NCI-H2107 (cell line): ENCODE data around the gene TM9SF1.

ENCODE experiments used
- DNase-seq: peaks from one replicate; lab custom pipeline; 2025; lab: John Stamatoyannopoulos, UW

TM9SF1 gene, protein sequence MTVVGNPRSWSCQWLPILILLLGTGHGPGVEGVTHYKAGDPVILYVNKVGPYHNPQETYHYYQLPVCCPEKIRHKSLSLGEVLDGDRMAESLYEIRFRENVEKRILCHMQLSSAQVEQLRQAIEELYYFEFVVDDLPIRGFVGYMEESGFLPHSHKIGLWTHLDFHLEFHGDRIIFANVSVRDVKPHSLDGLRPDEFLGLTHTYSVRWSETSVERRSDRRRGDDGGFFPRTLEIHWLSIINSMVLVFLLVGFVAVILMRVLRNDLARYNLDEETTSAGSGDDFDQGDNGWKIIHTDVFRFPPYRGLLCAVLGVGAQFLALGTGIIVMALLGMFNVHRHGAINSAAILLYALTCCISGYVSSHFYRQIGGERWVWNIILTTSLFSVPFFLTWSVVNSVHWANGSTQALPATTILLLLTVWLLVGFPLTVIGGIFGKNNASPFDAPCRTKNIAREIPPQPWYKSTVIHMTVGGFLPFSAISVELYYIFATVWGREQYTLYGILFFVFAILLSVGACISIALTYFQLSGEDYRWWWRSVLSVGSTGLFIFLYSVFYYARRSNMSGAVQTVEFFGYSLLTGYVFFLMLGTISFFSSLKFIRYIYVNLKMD

DNA sequence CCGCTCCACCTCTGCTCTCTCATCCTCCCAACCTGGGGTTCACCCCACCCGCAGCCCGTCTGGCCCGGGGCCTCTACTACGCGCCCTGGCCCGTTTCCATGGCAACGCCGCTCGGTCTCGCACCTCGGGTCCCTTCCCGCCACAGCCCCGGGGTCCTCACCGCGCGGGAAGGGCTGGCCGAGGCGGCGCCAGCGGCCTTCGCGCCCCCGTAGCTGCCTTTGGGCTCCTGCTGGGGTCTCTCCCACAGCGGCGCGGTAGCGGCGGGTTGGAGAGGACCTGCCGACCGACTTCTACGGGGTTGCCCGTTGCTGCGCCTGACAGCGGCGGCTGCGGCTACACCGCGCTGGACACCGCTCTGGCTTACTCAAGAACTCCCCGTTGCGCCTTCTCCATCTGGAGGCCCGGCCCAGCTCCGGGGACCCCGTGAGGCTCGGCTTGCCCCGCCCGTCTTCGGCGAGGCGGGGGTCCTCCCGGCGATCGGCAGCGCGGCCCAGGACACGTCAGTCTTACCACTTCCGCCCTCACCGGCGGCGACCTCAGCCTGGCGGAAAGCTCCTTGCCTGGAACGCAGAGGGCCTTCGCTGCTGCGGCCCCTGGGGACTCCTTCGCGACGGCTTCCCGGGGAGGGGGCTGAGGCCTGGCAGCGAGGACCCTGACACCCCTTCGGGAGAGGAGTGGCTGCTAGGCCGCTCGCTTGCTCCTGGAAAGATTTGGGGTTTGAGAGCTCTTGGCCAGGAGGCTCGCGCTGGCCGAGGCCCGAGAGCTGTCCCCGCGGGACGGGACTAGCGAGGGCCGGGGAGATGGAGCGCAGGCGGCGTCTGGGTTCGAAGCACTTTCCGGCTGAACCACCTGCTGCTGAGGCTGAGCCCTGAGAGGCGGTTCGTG is at the start of gene TM9SF1:
Gene TM9SF1, minus strand, starts transcription at position 256 of the 885 bp plus-strand sequence. CDS start 422 bp downstream, outside the sequence.
- DNase-seq: peak; percentile 88

- DNase-seq: no peak
Measured at GRCh38 chr14:24243336-24243836, 48.1 kb upstream of the TM9SF1 start.

DNA sequence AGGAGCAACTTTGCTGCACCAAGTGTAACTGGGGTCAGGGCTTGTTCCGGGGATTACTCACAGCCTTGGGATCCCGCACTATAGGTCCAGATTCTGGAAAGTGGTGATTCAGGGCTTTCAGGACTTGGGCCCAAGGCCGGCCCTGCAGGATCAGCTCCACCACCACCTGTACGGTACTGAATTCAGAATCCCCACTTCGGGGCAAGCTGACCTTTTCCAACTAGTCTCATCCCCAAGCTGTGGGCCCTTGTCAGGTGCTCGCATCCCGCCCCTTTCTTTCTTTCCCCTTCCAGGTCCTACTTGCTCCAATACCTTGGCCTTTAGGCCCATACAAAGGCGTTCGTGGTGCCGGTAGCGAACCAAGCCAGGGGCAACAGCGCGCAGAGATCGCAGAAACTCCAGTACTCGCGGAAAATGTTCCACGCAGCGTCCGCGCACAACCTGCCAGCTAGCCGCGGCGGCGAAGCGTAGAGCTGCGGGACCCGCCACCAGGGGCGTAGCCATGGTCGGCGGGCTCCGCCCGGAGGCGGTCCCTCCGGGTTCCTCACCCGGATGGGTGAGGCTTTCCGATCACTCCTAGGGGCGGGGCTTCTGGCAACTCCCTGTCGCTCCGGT is 46.7 kb upstream of the TM9SF1 start:
- DNase-seq: peak; percentile 89

DNA sequence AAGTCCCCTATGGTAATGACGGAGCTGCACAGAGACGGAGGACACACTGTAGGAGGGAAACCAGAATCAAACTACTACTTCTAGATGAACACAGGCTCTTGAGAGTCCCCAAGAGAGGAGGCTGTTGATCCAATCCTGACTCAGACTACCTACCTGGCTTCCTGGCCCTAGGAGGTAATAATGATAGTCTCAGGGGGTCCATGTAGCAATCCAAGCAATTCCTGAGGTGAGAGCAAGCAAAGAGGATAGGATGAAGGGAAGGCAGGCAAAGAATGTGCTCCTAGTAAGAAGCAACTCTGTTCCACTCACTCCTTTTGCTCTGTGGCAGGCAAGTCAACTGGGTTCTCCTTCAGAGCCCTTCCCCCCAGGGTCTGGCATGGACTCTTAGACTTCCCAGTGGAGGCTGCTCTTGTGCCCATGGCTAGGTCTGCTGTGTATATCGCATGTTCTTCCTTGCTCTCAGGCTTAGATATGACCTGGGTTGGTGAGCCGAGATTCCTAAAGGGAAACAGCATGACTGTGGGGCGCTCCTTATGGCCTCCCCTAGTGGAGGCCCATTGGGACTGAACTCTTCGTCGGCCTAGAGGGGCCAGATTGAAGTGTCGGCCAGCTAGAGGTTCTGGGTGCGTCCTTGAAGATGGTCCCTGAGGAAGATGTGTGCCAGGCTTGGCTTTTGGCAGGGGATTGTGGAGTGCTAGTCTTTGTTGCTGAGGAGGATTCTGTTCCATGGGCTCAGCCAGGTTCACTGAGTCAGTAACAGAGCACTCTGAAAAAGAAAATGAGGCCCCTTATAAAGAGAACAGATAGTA is 45.1 kb upstream of the TM9SF1 start:
- no peak for DNase-seq

GRCh38 chr14:24238527-24239037 is 43.3 kb upstream of the TM9SF1 start:
- no peak for DNase-seq

DNA sequence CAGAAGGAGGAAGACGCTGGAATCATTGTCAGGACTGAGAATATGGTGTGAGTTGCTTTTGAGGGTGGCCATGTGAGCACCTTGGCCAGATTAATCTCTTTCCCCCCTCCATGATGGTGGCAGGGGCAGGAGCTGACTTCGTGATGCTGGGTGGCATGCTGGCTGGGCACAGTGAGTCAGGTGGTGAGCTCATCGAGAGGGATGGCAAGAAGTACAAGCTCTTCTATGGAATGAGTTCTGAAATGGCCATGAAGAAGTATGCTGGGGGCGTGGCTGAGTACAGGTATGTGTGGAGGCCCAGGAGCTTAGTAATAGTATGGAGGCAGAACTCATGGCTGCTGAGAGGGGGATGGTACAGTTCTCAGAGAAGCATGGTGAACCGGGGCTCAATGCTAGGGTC is 42.9 kb upstream of the TM9SF1 start:
- DNase-seq: no peak

DNA sequence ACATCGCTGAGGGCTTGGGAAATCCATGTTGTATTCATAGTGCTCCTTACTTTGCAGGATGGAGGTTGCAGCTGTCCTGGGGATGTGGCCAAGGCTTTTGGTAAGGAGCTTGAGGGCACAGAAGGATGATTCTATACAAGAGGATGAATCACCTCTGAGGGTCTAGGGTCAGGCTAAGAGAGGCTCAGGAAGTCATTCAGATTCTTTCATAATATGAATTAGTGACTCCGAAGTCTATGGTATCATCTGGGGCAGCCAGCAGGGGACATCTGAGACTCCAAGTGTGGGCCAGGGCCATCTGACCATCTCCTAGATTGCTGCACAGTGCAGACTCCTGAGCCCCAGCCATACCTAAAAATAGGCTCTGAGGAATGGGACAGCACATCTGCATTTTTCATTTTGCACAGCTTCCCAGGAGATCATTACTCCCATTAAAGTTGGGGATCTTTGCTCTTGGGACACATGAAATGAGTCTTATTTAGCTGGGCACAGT is 42.3 kb upstream of the TM9SF1 start:
- DNase-seq: no peak

DNA sequence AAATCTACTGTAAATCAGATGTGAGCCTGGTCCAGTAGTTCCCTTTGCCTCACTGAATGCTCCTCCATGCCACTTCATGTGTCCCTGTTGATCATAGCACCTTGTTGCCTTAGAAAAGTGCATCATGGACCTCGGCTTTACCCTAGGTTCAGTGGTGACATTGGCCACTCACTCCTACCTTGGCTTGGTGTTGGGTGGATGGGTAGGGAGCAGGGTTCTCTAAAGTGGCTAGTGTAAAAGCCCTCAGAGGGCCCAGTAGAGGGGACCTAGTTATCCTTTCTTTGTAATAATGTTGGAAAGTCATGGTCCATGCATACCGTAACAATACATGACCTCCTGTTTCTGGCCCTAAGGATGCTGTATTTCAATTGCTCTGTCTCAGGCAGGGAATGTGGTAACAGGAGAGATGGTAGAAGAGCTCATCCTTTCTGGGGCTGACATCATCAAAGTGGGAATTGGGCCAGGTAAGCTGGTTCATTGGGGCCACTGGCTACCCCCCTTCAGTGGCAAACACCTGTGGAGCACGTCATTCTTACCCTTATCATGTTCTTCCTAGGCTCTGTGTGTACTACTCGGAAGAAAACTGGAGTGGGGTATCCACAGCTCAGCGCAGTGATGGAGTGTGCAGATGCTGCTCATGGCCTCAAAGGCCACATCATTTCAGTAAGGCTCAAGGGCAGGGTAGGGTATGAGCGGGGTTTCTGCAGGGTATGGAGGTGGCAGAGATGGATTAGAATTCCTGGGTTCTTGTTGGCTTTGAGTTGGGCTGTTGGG is 41.6 kb upstream of the TM9SF1 start:
- DNase-seq: no peak

DNA sequence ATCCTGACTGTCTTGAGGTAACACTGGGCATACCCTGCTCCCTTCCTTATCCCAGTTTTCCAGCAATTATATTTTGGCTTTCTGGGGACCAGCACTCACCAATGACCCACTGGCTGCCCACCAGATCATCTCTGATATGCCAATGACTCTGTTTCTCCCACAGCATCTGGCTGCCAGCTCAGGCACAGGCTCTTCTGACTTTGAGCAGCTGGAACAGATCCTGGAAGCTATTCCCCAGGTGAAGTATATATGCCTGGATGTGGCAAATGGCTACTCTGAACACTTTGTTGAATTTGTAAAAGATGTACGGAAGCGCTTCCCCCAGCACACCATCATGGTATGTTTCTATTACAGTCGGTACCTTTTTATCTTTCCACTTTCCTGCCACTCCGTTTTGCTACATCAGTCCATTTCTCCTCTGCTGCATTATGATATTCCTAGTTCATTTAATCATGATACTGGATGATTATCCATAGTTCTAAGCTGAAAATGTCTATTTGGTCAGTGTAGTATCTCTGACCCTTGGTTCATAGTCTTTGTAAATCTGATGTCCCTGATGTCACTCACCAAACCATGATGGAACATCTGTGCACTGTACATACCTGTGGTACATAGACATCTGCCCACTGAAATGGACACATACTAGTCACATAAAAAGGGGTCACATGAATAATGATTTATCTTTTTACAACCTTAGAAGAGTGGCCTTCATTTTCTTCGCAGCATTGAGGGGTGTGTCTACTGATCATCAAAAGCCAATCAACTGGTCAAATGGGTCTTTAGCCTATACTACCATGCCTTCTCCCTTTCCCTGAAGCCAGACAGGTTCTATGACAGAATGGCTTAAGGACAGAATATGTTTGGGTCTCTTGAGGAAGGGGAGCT is 40.8 kb upstream of the TM9SF1 start:
- DNase-seq: no peak

- no peak for DNase-seq
Measured at GRCh38 chr14:24234095-24235005, 39.1 kb upstream of the TM9SF1 start.

GRCh38 chr14:24233538-24233866 is 38.3 kb upstream of the TM9SF1 start:
- no peak for DNase-seq

- no peak for DNase-seq
Measured at GRCh38 chr14:24232645-24233537, 37.6 kb upstream of the TM9SF1 start, which contains the start of gene GMPR2. GMPR2 (plus strand) TSS chr14:24232929; CDS start chr14:24233254, 325 bp downstream.

DNA sequence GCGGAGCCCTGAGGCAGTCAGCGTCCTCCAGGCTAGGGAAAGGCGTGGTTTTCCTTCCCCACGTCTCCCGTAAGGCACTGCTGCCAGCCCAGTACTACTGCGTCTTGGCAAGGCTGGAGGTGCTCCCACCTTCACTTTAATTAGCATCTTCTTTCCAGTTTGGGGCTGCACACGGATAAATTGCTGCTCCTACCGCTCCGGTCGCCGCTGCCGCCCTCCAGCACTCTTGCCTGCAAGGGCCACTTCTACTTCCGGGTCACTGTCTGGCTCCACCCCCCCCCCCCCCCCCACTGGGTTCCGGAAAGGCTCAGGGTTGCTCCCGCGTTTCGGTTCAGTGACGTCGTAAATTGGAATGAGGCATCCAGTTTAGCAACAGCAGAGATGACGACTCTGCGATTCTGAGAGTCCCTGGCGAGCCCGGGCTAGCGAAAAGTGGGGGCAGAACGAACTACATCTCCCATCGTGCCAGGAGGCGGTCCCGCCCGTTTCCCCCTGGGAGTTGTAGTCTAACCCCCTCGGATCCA is 36.9 kb upstream of the TM9SF1 start, which contains the start of gene NEDD8:
Gene NEDD8, minus strand, starts transcription at position 247 of the 524 bp plus-strand sequence. Its CDS starts 100 bp downstream, at position 147.
- peak; percentile 70 for DNase-seq

DNA sequence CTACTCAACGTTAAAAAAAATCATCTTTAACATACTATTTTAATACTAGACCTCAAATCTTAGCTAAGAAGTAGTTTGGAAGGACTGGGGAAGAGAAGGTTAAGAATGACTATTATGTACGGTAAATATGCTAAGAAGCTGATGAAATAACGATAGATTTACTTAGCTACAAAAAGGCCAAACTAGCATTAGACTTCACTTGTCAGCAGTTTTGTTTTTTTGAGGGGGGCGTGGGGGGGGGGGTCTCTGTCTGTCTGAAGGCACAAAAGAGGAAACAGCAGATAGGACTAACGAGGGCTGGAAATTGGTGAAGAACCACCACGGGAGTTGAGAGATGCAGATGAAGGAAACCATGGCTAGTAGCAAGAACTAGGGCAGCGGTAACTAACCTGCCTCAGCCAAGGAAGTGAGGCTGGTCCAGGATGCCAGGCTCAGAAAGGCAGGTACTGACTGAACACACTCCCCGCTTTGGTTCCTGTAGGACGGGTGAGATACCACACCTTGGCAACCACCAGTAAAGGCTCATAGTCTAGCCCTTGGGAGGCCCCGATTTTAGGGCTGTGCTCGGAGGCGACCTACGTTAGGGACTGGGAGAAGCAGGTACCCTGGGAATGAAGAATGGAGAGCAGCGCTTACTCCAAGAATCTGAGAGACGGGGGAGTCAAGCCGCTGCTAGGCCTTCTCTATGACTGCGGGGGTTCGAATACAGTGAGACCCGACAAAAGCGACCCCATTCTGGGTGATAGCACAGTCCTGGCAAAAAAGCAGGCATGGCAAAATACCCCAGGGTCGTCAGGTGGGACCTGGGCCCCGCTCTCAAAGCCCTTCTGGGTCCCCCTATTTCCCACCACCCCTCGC is 36.3 kb upstream of the TM9SF1 start:
- no peak for DNase-seq

DNA sequence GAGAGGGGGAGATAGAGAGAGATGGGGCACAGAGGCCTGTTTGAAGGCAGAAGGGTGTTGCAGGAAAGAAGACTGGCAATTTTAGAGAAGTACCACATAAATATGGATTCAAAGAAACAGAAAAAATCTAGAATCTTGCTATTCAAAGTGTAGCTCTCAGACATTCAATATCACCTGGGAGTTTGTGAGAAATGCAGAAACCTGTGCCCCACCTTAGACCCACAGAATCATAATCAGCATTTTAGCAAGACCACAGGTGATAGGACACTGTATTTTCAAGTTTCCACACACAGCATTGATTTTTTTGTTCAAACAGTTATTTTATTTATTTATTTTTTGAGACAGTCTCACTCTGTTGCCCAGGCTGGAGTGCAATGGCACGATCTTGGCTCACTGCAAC is 33.7 kb upstream of the TM9SF1 start:
- no peak for DNase-seq
